SK-N-MC (cell line): ENCODE data around the gene ARHGAP35.

ENCODE experiments used
- DNase-seq: peaks from one replicate; pipeline ENCODE4 v3.0.0-alpha.2; 2011; ENCODE audit warnings: low read depth, low spot score
- H3K27ac ChIP-seq: fragments of 200-600 bp; sonication (generic); 2 replicates; pipeline ENCODE4 v1.5.1; 2016; ENCODE audit warnings: mixed run types
- H3K36me3 ChIP-seq: fragments of 200-600 bp; sonication (generic); 2 replicates; pipeline ENCODE4 v1.6.1; 2017; ENCODE audit warnings: antibody characterized with exemption, low read length, mixed read lengths; ENCODE audit not compliant: insufficient read depth
- H3K4me3 ChIP-seq: fragments of 200-600 bp; sonication (generic); 2 replicates; pipeline ENCODE4 v1.5.1; 2016
- H3K9ac ChIP-seq: fragments of 200-600 bp; sonication (generic); 2 replicates; pipeline ENCODE4 v1.8.0; 2017; ENCODE audit warnings: mixed run types, mixed read lengths; ENCODE audit not compliant: insufficient read length
- H3K9me3 ChIP-seq: fragments of 200-600 bp; sonication (generic); 2 replicates; pipeline ENCODE4 v1.6.1; 2017; ENCODE audit warnings: low read depth, mild to moderate bottlenecking, antibody characterized with exemption, low read length, moderate library complexity, mixed read lengths
- EZH2 ChIP-seq: fragments of 200-600 bp; sonication (generic); IDR thresholded peaks from one replicate; pipeline ENCODE4 v1.6.1; 2017; ENCODE audit warnings: antibody characterized with exemption
- FOXP2 ChIP-seq: optimal IDR thresholded peaks from 2 replicates; pipeline ENCODE3; 2011; ENCODE audit warnings: mild to moderate bottlenecking, moderate library complexity; ENCODE audit not compliant: insufficient read depth; ENCODE audit errors: extremely low read length, control extremely low read depth
- POLR2AphosphoS5 ChIP-seq: IDR thresholded peaks from 2 replicates; pipeline ENCODE4 v1.6.1; 2012; ENCODE audit warnings: mild to moderate bottlenecking, low read depth, low read length, borderline replicate concordance

The ARHGAP35 gene

DNA sequence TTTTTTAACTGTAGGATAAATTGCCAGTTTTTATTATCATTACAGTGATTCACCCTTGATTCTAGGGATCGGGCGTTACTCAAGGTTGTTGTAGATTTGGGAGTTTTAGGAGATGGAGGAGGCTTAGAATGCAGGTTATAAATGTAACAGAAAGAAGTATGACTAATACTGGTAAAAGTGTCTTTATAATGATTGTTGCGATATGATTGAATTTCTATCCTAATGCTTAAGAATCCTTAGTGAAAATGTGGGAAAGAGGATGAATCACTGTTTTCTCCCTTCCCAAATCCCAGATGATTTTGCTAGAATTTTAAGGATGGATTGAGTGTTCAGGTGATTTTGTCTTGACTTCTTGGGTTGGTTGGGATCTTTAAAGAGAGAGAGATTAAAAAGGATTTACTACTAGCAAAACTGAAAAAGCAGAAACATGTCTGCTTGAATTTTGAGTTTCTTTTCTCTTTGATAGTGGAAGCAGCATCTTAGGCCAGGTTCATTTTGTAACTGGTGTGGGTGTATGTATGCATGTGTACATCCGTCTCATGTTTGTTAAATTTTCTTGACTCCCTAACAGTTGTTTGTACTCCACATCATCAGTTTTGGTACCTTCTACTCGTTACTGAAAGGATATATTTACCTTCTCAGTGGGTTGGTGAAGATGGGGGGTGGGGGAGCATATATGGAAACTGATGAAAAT lies 25.9 kb downstream of the ARHGAP35 start:
- TF ChIP-seq EZH2 = no peak
- TF ChIP-seq FOXP2 = no peak
- TF ChIP-seq POLR2AphosphoS5 = no peak
- Histone ChIP-seq H3K27ac (no peak overlapping the region), H3K9ac (no peak overlapping the region), H3K36me3 (peaks cover 27% of the 10 kb centered on the region), H3K4me3 (no peak overlapping the region), H3K9me3 (0 out of 2 replicates have a peak, but pooled peaks cover 4% of the 10 kb centered on the region)
- no peak for DNase-seq

DNA sequence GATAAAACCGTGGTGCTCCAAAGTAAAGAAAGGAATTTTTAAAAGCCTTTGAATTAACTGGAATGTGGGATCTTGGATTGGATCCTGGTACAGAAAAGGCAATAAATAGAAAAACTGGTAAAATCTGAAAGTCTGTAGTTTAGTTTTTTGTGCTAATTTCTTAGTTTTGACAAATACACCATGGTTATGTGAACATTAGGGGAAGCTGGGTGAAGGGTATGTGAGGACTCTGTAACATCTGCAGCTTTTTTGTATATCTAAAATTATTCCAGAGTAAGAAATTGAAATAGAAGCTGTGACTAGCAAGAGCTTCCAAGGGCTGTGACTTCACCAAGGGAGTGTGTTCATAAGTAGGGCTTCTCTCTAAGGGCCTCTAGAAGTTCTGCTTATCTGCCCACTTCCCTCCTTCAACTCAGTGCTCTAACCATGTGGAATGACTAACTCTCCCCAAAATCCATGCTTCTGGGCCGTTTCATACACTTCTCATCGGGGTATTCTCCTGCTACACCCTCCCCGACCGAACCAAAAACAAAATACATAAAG lies 26.5 kb downstream of the ARHGAP35 start:
- Histone ChIP-seq H3K9ac (no peak overlapping the region), H3K4me3 (no peak overlapping the region), H3K9me3 (0 out of 2 replicates have a peak, but pooled peaks cover 4% of the 10 kb centered on the region), H3K36me3 (peaks cover 27% of the 10 kb centered on the region), H3K27ac (no peak overlapping the region)
- TF ChIP-seq FOXP2 (no peak), EZH2 (no peak), POLR2AphosphoS5 (no peak)
- no peak for DNase-seq

DNA sequence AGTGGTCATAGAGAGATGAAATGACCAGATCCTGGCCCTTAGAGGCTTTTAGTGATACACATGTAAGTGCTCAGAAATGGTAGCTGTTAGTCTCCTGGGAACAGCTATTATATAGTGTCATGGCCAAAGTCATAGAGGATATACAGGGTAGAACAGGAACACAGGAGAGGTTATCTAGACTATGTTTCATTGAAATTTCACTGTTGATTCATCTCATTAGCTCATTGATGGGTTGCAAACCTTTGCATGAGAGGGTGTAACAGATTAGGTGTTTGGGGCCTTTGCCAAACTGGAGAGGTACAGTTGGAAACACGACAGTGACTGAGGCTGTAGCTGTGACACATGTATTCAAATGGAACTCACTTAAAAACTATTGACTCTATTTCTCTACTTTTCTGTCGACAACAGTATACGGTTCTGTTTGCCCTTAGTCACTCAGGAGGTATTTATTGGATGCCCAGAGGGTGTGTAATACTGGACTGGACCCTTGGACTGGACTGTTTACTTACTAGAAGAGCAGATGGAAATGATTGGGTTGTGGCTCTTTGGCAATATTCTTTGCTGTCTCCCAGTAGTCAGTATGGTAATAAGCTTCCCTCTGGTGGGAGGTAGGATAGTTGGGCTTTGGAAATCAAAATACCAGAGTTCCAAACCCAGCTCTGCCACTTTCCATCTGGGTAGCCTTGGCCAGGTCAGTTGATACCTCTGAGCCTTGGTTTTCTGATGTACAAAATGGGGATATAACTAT lies 29.8 kb downstream of the ARHGAP35 start:
- H3K4me3 ChIP-seq = no peak overlapping the region
- H3K9ac ChIP-seq = no peak overlapping the region
- peaks cover 14% of the 10 kb centered on the region for H3K36me3 ChIP-seq
- DNase-seq = no peak
- no peak for TF ChIP-seq EZH2
- no peak for TF ChIP-seq POLR2AphosphoS5
- no peak for TF ChIP-seq FOXP2
- H3K27ac ChIP-seq = peak overlapping the region; percentile 60
- 0 out of 2 replicates have a peak, but pooled peaks cover 4% of the 10 kb centered on the region for H3K9me3 ChIP-seq

DNA sequence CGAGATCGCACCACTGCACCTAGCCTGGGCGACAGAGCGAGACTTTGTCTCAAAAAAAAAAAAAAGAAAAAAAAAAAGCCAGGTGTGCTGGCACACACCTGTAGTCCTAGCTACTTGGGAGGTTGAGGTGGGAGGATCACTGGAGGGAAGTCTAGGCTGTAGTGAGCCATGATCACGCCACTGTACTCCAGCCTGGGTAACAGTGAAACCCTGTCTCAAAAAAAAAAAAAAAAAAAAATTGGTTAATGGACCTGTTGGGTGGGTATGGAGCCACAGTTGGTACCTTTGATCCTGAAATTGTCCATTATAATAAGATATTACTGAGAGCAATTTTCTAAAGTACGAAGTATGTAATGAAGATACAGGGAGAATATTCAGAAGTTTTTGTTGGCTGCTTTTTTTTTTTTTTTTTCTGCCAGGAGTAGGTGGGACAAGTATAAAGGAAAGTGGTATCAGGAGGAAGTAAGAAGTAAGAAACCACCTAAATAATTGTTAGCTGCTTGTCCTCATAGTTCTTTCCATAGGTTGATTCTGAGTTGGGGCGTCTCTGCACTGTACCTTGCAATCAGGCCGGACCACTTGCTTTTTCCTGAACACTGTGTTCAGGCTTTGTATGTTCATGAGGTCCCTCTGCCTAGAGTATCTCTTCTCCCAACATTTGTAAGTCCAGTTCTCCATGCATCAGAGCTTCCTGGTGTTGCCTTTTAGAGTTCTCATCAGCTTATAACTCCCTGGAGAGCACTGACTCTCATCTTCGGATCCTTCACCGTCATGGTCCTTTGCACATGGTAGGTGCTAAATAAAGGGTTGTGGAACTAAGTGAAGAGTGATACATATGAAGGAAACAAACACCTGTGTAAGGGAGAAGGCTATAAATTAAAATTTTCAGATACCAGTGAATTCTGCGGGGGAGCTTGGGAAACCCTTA lies 31.7 kb downstream of the ARHGAP35 start:
- no peak overlapping the region for H3K4me3 ChIP-seq
- H3K9me3 ChIP-seq = no peaks in the 10 kb centered on the region

DNA sequence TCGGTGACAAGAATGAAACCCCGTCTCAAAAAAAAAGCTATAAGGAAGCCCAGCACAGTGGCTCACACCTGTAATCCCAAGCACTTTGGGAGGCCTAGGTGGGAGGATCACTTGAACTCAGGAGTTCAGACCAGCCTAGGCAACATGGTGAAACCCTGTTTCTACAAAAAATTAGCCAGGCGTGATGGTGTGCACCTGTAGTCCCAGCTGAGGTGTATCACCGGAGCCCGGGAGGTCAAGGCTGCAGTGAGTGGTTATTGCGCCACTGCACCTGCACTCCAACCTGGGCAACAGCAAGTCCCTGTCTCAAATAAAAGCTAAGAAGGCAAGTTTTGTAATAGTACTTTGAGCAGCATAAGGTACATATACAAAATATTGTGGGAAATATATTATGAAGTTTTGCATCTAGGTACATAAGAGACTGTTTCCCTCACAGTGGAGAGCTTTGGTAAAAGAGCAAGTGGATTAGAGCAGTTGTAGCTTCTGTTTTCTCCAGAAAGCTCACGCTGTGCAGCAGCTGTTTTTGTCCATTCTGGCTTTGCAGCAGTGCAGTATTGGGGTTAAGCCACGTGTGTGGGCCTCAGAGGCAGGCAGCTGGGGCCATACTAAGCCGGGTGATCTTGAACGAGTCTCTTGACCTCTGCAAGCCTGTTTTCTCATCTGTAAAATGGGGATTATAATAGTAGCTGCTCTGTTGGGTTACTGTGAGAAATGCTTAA lies 35.4 kb downstream of the ARHGAP35 start:
- H3K36me3 ChIP-seq = no peaks in the 10 kb centered on the region
- no peak overlapping the region for H3K4me3 ChIP-seq
- no peaks in the 10 kb centered on the region for H3K9me3 ChIP-seq
- DNase-seq = no peak
- no peak overlapping the region for H3K27ac ChIP-seq
- TF ChIP-seq POLR2AphosphoS5 (no peak), EZH2 (no peak), FOXP2 (no peak)
- H3K9ac ChIP-seq = no peak overlapping the region

More for the DNA sequence above, 31.7 kb downstream of the ARHGAP35 start:
- Histone ChIP-seq H3K9ac (no peak overlapping the region), H3K27ac (peak overlapping the region; percentile 70), H3K36me3 (peaks cover 3% of the 10 kb centered on the region)
- DNase-seq = no peak
- TF ChIP-seq EZH2 (no peak), POLR2AphosphoS5 (no peak), FOXP2 (no peak)

DNA sequence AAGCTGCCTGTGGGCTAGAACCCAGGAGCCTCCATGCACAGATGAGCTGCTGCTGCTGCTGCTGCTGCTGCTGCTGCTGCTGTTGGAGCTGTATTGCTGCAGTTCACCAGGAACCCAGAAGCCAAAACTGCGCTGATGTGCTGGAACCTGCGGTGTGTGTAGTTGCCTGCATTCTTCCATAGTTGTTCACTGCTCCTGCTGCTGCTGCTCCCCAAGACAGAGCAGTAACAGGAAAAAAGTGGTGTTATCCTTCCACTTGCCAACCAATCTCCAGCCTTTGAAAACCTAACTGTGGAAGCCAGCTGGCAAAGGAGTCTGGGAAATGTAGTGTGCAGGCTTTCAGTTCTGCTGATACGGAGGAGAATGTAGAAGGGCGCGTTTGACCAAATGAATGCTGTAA lies 37.9 kb downstream of the ARHGAP35 start:
- no peaks in the 10 kb centered on the region for H3K36me3 ChIP-seq
- DNase-seq = no peak
- H3K9ac ChIP-seq = no peak overlapping the region
- no peak overlapping the region for H3K27ac ChIP-seq
- TF ChIP-seq FOXP2 (no peak), POLR2AphosphoS5 (no peak), EZH2 (no peak)
- no peak overlapping the region for H3K4me3 ChIP-seq
- no peaks in the 10 kb centered on the region for H3K9me3 ChIP-seq

DNA sequence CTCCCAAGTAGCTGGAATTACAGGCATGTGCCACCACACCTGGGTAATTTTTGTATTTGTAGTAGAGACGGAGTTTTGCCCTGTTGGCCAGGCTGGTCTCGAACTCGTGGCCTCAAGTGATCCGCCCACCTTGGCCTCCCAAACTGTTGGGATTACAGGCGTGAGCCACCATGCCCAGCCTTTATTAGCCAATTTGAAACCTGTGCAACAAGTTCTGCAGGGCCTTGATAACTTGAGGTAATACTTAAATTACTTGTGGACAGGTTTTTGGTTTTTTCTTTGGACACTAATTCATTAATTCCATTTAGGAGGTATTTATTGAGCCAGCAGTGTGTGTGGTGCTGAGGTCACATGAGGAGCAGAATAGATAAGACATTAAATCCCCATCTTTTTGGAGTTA lies 39.5 kb downstream of the ARHGAP35 start:
- no peak overlapping the region for H3K4me3 ChIP-seq
- no peaks in the 10 kb centered on the region for H3K9me3 ChIP-seq
- no peak overlapping the region for H3K9ac ChIP-seq
- no peaks in the 10 kb centered on the region for H3K36me3 ChIP-seq
- no peak for TF ChIP-seq EZH2
- TF ChIP-seq POLR2AphosphoS5 = no peak
- no peak for TF ChIP-seq FOXP2
- no peak overlapping the region for H3K27ac ChIP-seq
- DNase-seq = no peak
